ENCODE results near the gene ALG12.

ALG12 gene

DNA sequence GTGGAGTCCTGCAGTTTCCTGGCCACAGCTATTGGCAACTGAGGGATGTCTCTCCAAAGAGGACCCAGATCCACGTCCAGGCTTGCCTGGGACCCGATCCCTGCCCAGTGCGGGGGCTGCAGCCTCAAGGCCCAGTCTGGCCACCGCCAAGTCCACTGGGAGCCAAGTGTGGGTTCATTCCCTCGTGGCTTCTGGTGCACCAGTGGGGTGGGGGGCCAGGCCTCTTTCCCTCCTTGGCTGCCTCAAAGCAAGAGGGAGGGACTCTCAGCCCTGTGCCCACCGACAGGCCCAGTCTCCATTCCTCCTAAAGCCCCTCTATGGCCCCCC is 29.0 kb upstream of the ALG12 start:
- no peak for DNase-seq (ENCODE audit: low read depth in 1 of 2, low spot score in 1 of 2)

DNA sequence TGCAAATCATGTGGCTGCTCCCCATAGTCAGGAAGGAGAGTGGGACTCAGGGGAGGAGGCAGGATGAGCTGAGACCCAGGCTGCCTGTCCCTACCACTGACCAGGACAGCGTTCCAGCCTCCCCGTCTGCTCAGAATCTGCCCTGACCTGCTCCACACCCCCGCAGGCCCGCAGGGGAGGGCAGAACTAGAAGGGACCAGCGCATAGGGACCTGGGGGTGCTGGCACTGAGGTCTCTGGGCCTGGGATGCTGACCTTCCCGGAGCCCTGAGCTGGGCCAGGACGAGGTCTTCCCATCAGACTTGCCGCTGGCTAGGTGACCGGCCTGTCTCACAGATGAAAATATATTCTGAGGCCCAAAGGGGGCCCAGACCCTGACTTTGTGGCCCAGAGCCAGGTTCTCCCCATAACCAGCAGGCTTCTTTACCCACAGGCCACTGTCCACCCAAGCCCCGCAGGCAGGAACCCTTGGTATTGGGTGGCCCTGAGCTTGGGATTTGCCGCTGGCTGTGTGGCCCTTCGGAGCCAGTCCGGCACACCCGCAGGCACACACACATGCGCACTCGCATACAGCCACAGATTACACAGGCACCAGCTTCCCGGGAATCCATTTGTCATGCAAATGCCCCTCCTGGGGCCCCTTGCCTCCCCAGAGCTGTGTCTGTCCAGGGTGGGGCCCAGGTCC is 28.5 kb upstream of the ALG12 start:
- DNase-seq (ENCODE audit: low read depth in 1 of 2, low spot score in 1 of 2) = no peak

DNA sequence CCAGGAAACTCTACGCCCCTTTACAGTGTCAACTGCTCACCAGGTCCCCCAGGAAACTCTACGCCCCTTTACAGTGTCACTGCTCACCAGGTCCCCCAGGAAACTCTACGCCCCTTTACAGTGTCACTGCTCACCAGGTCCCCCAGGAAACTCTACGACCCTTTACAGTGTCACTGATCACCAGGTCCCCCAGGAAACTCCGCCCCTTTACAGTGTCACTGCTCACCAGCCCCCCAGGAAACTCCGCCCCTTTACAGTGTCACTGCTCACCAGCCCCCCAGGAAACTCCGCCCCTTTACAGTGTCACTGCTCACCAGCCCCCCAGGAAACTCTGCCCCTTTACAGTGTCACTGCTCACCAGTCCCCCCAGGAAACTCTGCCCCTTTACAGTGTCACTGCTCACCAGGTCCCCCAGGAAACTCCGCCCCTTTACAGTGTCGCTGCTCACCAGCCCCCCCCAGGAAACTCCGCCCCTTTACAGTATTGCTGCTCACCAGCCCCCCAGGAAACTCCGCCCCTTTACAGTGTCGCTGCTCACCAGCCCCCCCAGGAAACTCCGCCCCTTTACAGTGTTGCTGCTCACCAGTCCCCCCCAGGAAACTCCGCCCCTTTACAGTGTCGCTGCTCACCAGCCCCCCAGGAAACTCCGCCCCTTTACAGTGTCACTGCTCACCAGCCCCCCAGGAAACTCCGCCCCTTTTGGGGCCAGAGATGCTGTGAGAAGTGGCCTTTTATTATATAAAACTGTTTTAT is 27.0 kb upstream of the ALG12 start:
- DNase-seq (ENCODE audit: low read depth in 1 of 2, low spot score in 1 of 2) = peak in 1 of 2 donors; percentile 14

DNA sequence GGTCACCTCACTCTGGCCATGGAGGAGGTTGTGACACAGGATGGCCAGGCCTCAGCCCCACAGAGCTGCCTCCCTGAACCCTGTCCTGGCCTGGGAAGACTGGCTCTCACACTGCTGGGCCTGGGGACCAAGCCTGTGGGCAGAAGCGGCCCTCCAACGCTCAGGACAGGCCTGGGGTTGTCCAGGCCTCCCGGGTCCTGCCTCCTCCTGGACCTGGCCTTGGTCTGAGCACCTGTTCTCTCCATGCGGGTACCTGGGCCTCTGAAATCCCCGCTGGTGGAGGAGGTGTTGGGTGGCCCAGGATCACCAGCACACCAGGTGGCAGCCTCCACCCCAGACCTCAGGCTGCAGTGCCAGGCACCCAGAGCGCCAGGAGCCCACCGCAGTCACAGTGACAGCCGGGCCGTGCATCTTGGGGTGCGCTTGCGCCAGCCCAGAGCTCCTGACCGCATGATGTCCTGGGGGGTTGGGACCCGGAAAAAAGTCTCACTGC is 26.2 kb upstream of the ALG12 start:
- DNase-seq (ENCODE audit: low read depth in 1 of 2, low spot score in 1 of 2) = no peak

DNA sequence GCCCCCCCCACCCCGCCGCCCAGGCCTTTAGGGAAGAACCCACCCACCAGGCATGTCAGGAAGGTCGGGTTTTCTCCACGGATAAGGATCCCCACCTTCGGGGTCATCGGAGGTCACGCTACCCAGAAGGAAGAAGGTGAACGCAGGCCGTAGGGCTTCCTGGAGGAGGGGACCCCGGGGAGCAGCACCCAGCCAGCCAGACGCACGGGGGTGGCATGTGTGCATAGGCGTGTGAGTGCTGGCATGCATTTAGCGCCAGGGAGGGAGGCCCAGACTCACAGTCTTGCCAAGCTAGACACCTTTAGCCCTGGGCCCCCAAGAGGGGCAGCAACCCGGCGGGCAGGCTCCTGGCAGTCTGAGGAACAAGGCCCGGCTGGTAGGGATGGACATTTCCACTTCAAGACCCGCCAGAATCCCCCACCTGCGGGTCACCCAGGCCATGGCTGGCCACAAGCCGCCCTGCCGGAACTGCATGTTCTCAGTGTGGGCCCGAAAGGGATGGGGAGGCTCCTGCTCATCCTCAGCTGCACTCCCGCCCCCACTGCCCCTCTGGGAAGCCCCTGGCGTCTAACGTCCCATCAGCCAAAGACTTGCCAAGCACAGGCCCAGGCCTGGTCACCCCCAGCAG is 25.6 kb upstream of the ALG12 start:
- DNase-seq (ENCODE audit: low read depth in 1 of 2, low spot score in 1 of 2) = no peak

DNA sequence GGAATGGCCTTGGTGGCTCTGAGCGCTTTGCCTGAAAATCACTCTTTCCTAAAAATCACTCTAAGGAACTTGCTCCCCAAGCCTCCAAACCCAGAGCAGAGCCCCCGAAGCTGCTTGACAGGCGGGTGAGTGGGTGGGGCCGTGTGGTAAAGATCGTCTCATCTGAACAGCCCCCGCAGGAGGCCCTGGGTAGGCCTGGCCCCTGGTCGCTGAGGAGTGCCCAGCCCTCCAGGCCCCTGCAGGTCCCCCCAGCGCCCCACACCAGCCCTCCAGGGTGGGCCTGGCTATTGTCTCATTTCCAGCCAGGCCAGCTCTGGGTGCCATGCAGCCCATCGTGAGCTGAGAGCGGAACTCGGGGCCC is 25.1 kb upstream of the ALG12 start:
- no peak for DNase-seq (ENCODE audit: low read depth in 1 of 2, low spot score in 1 of 2)

DNA sequence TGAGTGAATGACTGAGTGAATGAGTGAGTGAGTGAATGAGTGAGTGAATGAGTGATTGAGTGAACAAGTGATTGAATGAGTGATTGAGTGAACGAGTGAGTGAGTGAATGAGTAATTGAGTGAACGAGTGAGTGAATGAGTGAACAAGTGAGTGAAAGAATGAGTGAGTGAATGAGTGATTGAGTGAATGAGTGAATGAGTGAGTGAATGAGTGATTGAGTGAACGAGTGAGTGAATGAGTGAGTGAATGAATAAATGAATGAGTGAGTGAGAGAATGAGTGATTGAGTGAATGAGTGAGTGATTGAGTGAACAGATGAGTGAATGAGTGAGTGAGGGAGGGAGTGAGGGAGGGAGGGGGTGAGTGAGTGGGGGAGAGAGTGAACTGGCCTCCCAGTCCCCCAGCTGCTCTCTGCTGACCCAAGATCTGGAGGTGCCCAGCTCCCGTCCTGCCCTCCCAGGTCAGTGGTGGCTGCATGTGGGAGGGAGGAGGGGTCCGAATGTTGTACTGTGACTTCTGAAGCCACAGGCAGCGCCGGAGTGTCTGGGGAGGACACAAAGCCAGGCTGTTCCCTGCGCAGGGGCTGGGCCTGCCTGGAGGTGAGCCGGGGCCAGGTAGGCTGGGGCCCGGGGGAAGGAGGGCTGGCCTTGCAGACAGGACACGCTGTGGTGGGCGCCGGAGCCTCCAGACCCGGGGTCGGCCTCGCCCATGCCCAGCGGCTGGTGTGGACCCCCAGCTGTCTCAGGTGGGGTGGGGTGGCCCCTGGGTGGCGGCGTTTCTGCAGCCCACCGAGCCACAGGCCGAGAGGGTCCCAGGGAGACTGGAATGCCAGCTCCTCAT is 24.5 kb upstream of the ALG12 start:
- no peak for DNase-seq (ENCODE audit: low read depth in 1 of 2, low spot score in 1 of 2)

DNA sequence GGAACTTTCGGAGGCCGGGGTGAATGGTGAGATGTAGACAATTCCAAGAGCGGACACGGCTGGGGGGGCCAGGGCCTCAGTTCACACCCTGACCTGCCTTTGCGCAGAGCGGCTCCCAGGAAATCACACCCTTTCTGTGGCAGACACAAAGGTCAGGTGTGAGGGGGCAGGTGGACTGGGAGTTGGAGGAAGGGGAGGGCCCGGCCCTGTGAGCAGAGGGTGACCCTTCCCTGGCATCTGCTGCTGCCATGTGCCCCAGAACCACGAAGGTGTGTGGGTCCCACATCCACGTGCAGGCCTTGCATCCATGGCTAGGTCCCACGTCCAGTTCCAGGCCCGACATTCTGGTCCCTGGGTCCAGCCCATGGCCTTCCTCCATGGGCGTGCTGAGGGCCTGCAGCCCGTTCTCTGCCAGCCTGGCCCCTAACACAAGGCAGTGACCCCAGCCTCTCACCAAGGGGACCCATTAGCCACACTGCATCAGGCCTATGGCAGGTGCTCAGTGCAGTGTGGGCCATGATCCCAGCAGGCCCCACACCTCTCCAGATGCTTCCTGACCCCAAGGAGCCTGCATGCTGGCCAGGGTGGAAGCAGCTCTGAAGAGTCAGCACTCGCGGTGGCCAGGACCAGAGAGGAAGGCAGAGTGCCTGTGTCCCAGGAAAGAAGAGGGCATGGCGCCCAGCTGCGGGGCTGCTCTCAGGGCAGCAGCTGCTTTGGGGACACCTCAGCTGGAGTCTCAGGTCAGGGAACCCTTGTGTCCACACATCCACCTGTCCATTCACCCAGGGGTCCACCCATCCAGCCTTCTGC is 23.5 kb upstream of the ALG12 start:
- no peak for DNase-seq (ENCODE audit: low read depth in 1 of 2, low spot score in 1 of 2)

DNA sequence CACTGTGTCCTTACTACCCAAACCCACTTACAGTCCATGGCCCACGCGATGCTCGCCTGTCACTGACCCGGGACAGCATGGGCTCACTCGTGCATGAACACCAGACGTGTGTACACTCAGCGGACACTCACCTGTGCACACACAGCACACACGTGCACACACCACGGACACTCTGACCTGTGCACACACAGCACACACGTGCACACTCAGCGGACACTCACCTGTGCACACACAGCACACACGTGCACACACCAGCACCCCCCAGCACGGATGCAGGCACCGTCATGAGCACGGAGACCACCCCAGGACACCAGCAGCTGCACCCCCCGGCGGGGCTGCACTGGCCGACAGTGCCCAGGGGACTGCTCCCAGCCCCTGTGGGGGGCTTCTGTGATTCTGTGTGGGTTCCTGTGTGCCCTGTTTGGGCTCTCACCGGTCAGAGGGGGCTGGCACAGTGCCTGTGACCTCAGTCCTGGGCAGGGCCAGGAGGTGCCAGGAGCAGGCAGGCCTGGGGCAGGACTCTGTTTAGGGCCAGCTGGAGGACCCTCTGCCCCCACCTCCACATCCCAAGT is 20.4 kb upstream of the ALG12 start:
- no peak for DNase-seq (ENCODE audit: low read depth in 1 of 2, low spot score in 1 of 2)

DNA sequence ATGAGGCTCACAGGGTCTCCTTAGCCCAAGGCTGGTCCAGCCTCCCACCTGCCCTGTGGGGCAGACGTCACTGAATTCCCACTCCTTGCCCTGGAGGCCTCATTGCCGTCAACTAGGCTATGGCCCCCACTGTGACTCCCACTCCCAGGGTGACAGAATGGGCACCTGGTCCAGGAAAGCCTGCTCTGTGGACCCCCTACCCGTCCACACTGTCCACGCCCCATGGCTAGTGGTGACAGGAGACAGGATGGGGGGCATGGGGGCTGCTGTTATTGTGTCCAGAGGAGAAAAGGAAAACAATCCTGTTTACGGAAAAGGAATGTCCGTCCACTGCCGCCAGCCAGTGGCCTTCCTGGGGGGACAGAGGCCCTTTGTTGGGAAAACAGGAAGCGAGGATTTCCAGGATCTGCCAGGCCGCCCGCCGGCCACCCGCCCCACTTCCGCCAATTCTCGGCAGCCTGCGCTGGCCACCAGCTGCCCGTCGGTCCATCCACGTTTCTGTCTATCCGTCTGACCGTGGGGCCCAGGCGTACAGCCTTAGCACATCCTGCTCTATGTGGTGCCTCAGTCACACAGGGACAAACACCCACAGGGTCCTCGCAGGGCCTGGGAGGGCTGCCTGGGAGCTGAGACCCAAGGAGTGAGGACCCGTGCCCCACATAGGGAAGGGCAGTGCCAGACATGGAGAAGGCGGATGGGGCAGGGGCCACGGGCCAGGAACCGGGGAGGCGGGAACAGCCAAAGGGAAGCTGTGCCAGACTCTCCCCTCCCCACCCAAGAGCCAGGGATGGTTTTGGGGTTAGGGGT is 19.7 kb upstream of the ALG12 start:
- no peak for DNase-seq (ENCODE audit: low read depth in 1 of 2, low spot score in 1 of 2)

DNA sequence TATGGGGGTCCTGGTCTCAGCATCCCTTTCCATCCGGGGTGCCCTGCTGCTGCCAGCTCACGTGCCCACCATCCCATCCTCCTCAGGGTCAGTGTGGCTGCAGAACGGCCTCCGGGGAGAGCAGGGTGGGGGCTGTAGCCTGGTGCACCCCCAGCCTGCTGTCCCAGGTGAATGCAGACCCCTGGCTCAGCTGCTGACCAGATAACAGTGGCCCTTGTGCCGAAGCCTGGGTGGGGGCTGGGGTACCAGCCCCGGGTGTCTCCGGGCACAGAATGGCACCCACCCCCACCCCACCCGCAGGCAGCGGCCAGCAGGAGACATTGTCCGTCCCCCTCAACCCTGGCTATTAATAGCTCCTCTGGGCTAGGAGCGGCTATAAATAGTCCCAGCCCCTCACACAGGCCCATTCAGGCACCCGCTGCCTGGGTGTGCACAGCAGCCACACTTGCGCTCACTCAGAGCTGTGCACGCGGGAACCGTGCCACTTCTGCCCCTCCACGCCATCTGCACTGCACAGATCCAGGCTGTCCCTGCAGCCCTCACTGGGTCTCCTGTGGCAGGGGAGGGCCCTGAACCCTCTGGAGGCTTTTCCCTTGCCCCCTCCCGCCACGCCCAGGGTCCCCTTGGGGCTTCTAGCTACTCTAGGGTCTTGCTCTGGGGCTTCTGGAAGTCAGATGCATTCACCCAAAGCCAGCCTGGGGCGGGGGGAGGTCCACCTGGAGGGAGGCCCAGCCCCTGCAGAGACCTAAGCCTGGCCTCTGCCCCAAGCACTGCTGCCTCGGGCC is 18.9 kb upstream of the ALG12 start:
- DNase-seq (ENCODE audit: low read depth in 1 of 2, low spot score in 1 of 2) = no peak

DNA sequence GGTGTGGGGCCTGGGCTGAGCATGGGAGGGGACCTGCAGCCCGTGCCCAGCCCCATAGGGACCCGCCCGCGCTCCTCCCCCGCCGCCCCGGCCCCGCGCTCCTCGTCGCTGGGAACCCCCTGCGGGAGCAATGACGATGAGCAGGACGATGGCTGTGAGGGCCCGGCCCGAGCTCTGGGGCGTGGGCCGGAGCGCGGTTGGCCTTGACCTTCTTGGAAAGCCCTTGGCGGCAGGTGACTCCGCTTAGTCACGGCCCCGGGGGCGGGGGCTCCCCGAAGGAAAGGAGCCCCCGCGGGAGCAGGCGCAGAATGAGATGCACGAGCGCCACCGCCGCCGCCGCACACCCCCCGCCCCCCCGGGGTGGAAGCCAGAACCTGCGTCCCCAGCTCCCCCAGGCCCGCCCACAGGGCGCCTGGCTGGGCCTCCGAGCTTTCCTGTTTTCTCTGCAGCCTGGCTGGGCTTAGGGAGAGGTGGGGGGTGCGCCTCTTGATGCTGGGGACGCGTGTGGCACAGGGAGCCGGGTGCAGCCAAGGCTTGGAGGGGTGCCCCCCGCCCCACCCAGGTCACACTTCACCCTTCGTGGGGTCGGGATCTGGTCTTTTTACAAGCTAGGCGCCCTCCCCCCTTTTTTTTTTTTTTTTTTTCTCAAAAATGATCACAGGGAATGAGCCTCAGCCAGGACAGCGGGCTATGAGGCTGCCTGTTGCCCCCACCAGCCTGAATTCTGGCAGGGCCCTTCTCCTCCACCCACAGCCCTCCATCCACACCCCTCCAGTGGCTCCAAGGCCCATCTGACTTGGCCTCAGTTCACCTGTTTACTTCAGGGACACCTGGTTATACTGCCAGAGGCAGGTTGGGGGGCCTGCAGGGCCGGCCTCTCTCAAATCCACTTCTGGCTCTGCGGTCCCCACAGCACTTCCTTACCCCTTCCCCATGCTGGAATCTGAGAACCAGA is 18.1 kb upstream of the ALG12 start:
- DNase-seq (ENCODE audit: low read depth in 1 of 2, low spot score in 1 of 2) = peak; percentile 67 to 91

DNA sequence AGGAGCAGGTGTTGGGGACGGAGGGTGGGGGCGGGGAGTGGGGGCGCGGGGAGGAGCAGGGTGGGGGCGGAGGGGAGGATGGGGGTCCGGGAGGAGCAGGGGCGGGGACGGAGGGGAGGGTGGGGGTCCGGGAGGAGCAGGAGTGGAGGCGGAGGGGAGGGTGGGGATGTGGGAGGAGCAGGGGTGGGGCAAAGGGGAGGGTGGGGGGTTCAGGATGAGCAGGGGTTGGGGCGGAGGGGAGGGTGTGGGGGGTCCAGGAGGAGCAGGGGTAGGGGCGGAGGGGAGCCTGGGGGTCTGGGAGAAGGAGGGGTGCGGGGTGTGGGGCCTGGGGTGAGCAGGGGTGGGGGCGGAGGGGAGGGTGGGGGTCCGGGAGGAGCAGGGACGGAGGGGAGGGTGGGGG is 17.3 kb upstream of the ALG12 start:
- no peak for DNase-seq (ENCODE audit: low read depth in 1 of 2, low spot score in 1 of 2)

DNA sequence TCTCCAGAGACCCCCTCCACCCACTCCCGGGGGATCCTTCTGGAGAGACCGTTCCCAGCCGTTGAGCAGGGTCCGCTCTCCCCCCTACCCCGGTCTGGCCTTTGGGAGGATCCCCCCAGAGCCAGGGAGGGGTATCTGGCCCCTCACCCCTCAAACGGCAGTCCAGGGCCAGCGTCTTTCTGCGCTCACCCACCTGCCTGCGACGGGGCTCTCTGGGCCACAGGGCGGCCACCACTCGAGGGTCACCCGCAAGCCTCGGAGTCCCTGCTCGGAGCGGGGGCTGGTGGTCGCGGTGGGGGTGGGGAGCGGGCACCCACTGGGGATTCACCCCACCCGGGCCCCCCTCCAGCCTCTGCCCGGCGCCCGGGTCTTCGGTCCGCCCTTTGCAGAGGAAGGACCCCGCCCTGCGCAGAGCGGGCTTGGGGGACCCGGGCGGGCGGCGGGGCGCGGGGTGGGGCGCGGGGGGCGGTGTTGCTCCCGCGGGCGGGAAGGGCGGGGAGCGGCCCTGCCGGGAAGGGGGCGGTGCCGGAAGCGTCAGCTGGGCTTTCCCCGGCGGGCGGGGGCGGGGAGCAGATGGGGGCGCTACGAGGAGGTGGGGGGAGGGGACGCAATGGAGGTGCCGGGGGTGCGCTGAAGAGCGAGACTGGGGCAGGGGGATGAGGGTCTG is 16.8 kb upstream of the ALG12 start:
- peak; percentile 58 to 84 for DNase-seq (ENCODE audit: low read depth in 1 of 2, low spot score in 1 of 2)

DNA sequence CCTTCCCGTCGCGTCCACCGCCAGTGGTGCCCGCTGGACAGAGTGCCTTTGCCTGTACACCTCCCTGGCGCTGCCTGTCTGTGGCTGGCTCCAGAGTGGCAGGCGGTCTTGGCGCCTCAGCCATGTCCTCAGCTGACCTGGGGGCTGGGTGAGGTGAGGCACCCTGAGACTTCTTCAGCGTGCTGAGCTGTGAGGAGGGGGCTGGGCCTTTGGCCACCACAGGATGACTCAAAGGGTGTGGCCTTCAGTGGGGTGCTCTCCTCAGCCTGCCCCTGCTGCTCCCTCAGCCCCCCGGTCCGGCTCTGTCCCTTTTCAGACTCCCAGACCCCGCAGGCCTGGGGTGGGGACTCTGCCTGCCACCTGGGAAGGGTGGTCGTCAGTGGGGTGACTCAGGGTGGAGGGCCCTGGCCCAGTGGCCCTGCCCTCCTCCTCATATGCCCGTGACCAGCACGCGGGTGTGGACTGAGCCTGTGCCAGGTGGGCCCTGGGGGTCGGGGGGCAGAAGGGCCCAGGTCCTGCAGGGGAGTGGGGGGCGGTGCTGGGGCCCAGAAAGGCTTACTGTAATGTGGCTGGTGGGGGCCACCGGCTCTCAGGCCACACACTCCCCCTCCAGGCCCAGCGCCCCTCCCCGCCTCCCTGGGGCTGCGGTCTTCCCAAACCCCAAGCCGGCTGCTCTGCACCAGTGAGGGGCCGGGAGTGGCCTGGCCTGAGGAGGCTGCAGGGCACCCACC is 16.1 kb upstream of the ALG12 start:
- no peak for DNase-seq (ENCODE audit: low read depth in 1 of 2, low spot score in 1 of 2)
